NB4 (cell line): ENCODE results near the gene FGF18.

ENCODE experiments used
- DNase-seq: peaks from one replicate; pipeline ENCODE4 v3.0.0; 2010; ENCODE audit warnings: low read depth
- H3K4me3 ChIP-seq: one replicate; pipeline ENCODE4 v1.5.1; 2011; ENCODE audit warnings: mild to moderate bottlenecking, low read depth, low read length, moderate library complexity
- MYC ChIP-seq: IDR thresholded peaks from 2 replicates; pipeline ENCODE4 v1.6.1; 2011; ENCODE audit warnings: low read depth, low read length
- POLR2A ChIP-seq: IDR thresholded peaks from 2 replicates; pipeline ENCODE4 v1.6.1; 2011; ENCODE audit warnings: mild to moderate bottlenecking; ENCODE audit not compliant: insufficient read length; ENCODE audit errors: extremely low read depth
- TF ChIP-seq, protein P1 (sequence below): IDR thresholded peaks from one replicate; pipeline ENCODE4 v1.5.1; 2012; ENCODE audit warnings: low read depth, low read length
- TF ChIP-seq, protein P2 (sequence below): IDR thresholded peaks from 2 replicates; pipeline ENCODE4 v1.6.1; 2011; ENCODE audit warnings: low read depth, low read length

Gene FGF18

GRCh38 chr5:171418316-171418981 is 998 bp upstream of the FGF18 start:
- TF ChIP-seq POLR2A (no peak), MYC (no peak)
- TF ChIP-seq, protein P1, sequence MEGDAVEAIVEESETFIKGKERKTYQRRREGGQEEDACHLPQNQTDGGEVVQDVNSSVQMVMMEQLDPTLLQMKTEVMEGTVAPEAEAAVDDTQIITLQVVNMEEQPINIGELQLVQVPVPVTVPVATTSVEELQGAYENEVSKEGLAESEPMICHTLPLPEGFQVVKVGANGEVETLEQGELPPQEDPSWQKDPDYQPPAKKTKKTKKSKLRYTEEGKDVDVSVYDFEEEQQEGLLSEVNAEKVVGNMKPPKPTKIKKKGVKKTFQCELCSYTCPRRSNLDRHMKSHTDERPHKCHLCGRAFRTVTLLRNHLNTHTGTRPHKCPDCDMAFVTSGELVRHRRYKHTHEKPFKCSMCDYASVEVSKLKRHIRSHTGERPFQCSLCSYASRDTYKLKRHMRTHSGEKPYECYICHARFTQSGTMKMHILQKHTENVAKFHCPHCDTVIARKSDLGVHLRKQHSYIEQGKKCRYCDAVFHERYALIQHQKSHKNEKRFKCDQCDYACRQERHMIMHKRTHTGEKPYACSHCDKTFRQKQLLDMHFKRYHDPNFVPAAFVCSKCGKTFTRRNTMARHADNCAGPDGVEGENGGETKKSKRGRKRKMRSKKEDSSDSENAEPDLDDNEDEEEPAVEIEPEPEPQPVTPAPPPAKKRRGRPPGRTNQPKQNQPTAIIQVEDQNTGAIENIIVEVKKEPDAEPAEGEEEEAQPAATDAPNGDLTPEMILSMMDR, result no peak
- TF ChIP-seq, protein P2, sequence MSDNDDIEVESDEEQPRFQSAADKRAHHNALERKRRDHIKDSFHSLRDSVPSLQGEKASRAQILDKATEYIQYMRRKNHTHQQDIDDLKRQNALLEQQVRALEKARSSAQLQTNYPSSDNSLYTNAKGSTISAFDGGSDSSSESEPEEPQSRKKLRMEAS, result no peak
- DNase-seq, result no peak
- H3K4me3 ChIP-seq, result no peak overlapping the region

- DNase-seq, result no peak
- TF ChIP-seq POLR2A, result no peak
- no peak for TF ChIP-seq MYC
- TF ChIP-seq, protein P1, result no peak
- TF ChIP-seq, protein P2, result no peak
- no peak overlapping the region for H3K4me3 ChIP-seq
These were observed 412 bp downstream of the FGF18 start for GRCh38 chr5:171419688-171420430.

- TF ChIP-seq, protein P2, result no peak
- H3K4me3 ChIP-seq, result no peak overlapping the region
- DNase-seq, result no peak
These were observed 1.2 kb downstream of the FGF18 start for GRCh38 chr5:171420431-171421241.

DNA sequence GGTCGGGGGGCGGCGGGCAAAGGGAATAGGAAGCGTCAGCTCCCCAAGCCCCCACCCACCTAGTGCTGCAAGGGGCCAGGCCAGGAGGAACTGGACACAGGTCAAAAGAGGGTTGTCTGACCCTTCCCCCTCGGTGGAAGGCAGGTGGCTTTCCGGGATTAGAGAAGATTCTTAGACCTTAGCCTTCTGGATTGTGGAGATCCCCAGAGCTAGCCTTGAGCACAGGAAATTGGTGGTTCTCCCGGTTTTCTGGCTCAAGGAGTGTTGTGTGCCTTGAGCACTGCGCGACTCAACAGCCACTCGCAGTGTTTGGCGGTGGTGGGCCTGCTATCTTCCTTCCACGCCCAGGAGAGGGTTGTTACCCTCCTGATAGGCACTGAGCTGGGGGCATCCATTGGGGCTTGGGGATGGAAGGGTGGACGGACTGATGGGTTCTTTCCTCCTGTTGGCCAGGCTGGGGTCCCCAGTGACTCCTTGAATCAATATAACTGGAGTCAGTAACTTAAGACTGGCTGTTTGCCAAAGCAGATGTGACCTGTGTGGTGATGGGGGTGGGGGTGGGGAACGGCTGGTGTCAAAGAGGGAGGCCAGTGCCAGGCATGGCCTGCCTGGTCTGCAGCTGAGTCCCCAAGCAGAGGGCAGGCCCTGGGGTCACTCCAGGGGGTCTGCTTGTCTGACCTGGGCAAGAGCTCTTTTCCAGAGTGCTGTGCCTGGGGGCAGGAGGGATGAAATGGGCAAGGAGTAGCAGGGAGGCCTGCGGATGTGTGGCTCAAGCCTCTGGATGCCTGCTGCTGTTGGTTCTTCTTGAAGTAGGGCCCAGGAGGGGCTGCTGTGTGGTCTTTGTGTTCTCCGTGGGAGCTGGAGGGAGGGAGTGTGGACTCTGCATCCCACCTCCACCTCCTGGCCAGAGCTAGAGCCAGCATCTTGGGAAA is 2.1 kb downstream of the FGF18 start:
- TF ChIP-seq, protein P1, result no peak
- TF ChIP-seq MYC, result no peak
- no peak for TF ChIP-seq POLR2A
- TF ChIP-seq, protein P2, result no peak
- no peak for DNase-seq
- no peak overlapping the region for H3K4me3 ChIP-seq

DNA sequence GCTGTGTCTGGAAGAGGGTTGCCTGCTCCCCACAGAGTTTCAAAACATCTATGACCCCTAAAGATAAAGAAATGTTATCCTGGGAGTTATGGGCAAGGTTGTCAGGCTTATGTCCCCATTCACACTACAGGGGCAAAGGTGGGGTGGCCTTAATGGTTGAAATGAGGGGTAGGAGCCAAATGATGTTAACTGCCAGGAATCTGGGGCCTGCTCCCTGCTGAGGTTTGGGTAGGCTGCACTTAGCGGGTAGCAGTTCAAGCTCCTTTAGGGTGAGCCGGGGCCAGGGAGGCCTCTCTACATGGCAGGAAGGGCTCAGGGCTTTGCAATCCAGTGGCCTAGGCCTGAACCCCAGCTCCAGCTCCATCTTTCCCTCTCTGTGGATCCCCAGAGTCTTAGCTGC is 3.0 kb downstream of the FGF18 start:
- TF ChIP-seq MYC (no peak), POLR2A (no peak)
- TF ChIP-seq, protein P2, result no peak
- TF ChIP-seq, protein P1, result no peak

More for the DNA sequence above, 3.0 kb downstream of the FGF18 start:
- no peak for DNase-seq
- H3K4me3 ChIP-seq, result no peak overlapping the region
